SU-DHL-6 (cell line): Measurements from ENCODE around the gene CDRT15L2.
"Not testable (repeated sequence)": the region's sequence is repeated elsewhere in the genome, so short reads cannot be mapped to it uniquely, and the experiment has no call there.

Source experiments
- H2AFZ ChIP-seq: fragments of 200-600 bp; sonication (generic); 2 replicates; pipeline ENCODE4 v1.6.1; 2014; ENCODE audit warnings: low read depth, mild to moderate bottlenecking, moderate library complexity, mixed read lengths, antibody characterized with exemption, low read length; ENCODE audit not compliant: severe bottlenecking
- H3F3A ChIP-seq: fragments of 200-600 bp; shearing (Covaris generic); 2 replicates; pipeline ENCODE4 v1.6.0; 2016; ENCODE audit warnings: antibody characterized with exemption, mild to moderate bottlenecking; ENCODE audit not compliant: insufficient read depth
- H3K27ac ChIP-seq: fragments of 200-600 bp; sonication (generic); 2 replicates; pipeline ENCODE4 v1.5.1; 2016; ENCODE audit warnings: low read depth, mild to moderate bottlenecking, low read length, moderate library complexity, mixed read lengths
- H3K27me3 ChIP-seq: fragments of 200-600 bp; sonication (generic), shearing (Covaris generic); 2 replicates; pipeline ENCODE4 v1.6.0; 2014; ENCODE audit warnings: mild to moderate bottlenecking, low read length
- H3K36me3 ChIP-seq: fragments of 200-600 bp; sonication (generic); 2 replicates; pipeline ENCODE4 v1.6.1; 2014; ENCODE audit warnings: mild to moderate bottlenecking, low read length, mixed read lengths
- H3K4me2 ChIP-seq: fragments of 300-600, 200-600 bp; shearing (Covaris generic), sonication (generic); 2 replicates; pipeline ENCODE4 v1.6.0; 2014; ENCODE audit warnings: low read length, low read depth, mild to moderate bottlenecking; ENCODE audit not compliant: poor library complexity, severe bottlenecking
- H3K4me3 ChIP-seq: fragments of 200-600 bp; sonication (generic); 2 replicates; pipeline ENCODE4 v1.5.1; 2014; ENCODE audit warnings: antibody characterized with exemption, low read length, mild to moderate bottlenecking, mixed read lengths; ENCODE audit not compliant: insufficient read depth, poor library complexity, severe bottlenecking
- H3K79me2 ChIP-seq: fragments of 200-600 bp; sonication (generic); 2 replicates; pipeline ENCODE4 v1.6.1; 2014; ENCODE audit warnings: mild to moderate bottlenecking, low read length, moderate library complexity; ENCODE audit not compliant: insufficient read depth
- H3K9ac ChIP-seq: fragments of 200-600 bp; sonication (generic); 2 replicates; pipeline ENCODE4 v1.7.0; 2014; ENCODE audit warnings: mild to moderate bottlenecking, low read length
- H3K9me2 ChIP-seq: fragments of 200-600 bp; sonication (generic); replicated peaks from 2 replicates; pipeline ENCODE4 v1.6.1; 2014; ENCODE audit warnings: low read length; ENCODE audit not compliant: insufficient read depth
- H3K9me3 ChIP-seq: fragments of 200-600 bp; sonication (generic); 2 replicates; pipeline ENCODE4 v1.6.1; 2014; ENCODE audit warnings: low read length, mixed read lengths; ENCODE audit not compliant: insufficient read depth
- H4K20me1 ChIP-seq: fragments of 200-600 bp; sonication (generic); 2 replicates; pipeline ENCODE4 v1.6.1; 2014; ENCODE audit warnings: low read depth, mild to moderate bottlenecking, antibody characterized with exemption, low read length, moderate library complexity, mixed read lengths

The CDRT15L2 gene

GRCh38 chr17:20579424-20579823 lies at the start of gene CDRT15L2:
Gene CDRT15L2, plus strand, starts transcription at chr17:20579724. Its CDS starts 20 bp downstream, at chr17:20579744.
- not testable (repeated sequence) for H3K4me3 ChIP-seq

GRCh38 chr17:20530104-20530503 lies 49.4 kb upstream of the CDRT15L2 start:
- not testable (repeated sequence) for H3K9me2 ChIP-seq, H2AFZ ChIP-seq, H3K4me3 ChIP-seq, H3K27ac ChIP-seq, H3K79me2 ChIP-seq, H4K20me1 ChIP-seq, H3K36me3 ChIP-seq, H3K4me2 ChIP-seq, H3K27me3 ChIP-seq, H3K9ac ChIP-seq, H3K9me3 ChIP-seq, H3F3A ChIP-seq

More at GRCh38 chr17:20579424-20579823, at the start of gene CDRT15L2:
- not testable (repeated sequence) for H3K9ac ChIP-seq, H3K36me3 ChIP-seq, H3K9me3 ChIP-seq, H3K4me2 ChIP-seq, H3K79me2 ChIP-seq, H3K27me3 ChIP-seq, H3F3A ChIP-seq, H4K20me1 ChIP-seq, H2AFZ ChIP-seq, H3K27ac ChIP-seq, H3K9me2 ChIP-seq

- not testable (repeated sequence) for H3K27ac ChIP-seq, H2AFZ ChIP-seq, H3K27me3 ChIP-seq, H3F3A ChIP-seq, H3K4me2 ChIP-seq, H4K20me1 ChIP-seq, H3K9me3 ChIP-seq, H3K79me2 ChIP-seq, H3K4me3 ChIP-seq, H3K9me2 ChIP-seq, H3K9ac ChIP-seq, H3K36me3 ChIP-seq
Observed at GRCh38 chr17:20532544-20533090, 46.9 kb upstream of the CDRT15L2 start.

- not testable (repeated sequence) for H3F3A ChIP-seq, H3K9ac ChIP-seq, H3K27ac ChIP-seq, H3K27me3 ChIP-seq, H4K20me1 ChIP-seq, H3K9me3 ChIP-seq, H3K9me2 ChIP-seq, H2AFZ ChIP-seq, H3K36me3 ChIP-seq, H3K4me3 ChIP-seq, H3K4me2 ChIP-seq, H3K79me2 ChIP-seq
Observed at GRCh38 chr17:20533206-20533605, 46.3 kb upstream of the CDRT15L2 start.

GRCh38 chr17:20534711-20535550 lies 44.6 kb upstream of the CDRT15L2 start:
- not testable (repeated sequence) for H3F3A ChIP-seq, H4K20me1 ChIP-seq, H3K4me2 ChIP-seq, H3K36me3 ChIP-seq, H3K9me2 ChIP-seq, H3K9me3 ChIP-seq, H3K27ac ChIP-seq, H2AFZ ChIP-seq, H3K4me3 ChIP-seq, H3K9ac ChIP-seq, H3K79me2 ChIP-seq, H3K27me3 ChIP-seq

GRCh38 chr17:20540414-20540813 lies 39.1 kb upstream of the CDRT15L2 start:
- not testable (repeated sequence) for H2AFZ ChIP-seq, H3K9ac ChIP-seq, H3K9me3 ChIP-seq, H4K20me1 ChIP-seq, H3K79me2 ChIP-seq, H3K27ac ChIP-seq, H3K9me2 ChIP-seq, H3K36me3 ChIP-seq, H3K4me3 ChIP-seq, H3F3A ChIP-seq, H3K27me3 ChIP-seq, H3K4me2 ChIP-seq

GRCh38 chr17:20540865-20541264 lies 38.7 kb upstream of the CDRT15L2 start:
- not testable (repeated sequence) for H3K9me2 ChIP-seq, H2AFZ ChIP-seq, H3K4me2 ChIP-seq, H3K4me3 ChIP-seq, H3K27ac ChIP-seq, H4K20me1 ChIP-seq, H3F3A ChIP-seq, H3K9ac ChIP-seq, H3K9me3 ChIP-seq, H3K27me3 ChIP-seq, H3K36me3 ChIP-seq, H3K79me2 ChIP-seq

GRCh38 chr17:20541853-20542546 lies 37.5 kb upstream of the CDRT15L2 start:
- not testable (repeated sequence) for H2AFZ ChIP-seq, H3K9me3 ChIP-seq

More at GRCh38 chr17:20541853-20542546, 37.5 kb upstream of the CDRT15L2 start:
- not testable (repeated sequence) for H3K9me2 ChIP-seq, H3K27ac ChIP-seq, H3F3A ChIP-seq, H3K27me3 ChIP-seq, H3K79me2 ChIP-seq, H3K4me3 ChIP-seq, H3K9ac ChIP-seq, H3K36me3 ChIP-seq, H3K4me2 ChIP-seq, H4K20me1 ChIP-seq
